ES-I3 (cell line): ENCODE measurements around the gene CCDC149.

Experiments
- H3K36me3 ChIP-seq: 2 replicates; pipeline ENCODE4 v1.6.1; 2013; ENCODE audit warnings: mild to moderate bottlenecking, low read length, control low read depth, moderate library complexity; ENCODE audit not compliant: insufficient read depth
- H3K4me1 ChIP-seq: 2 replicates; pipeline ENCODE4 v1.6.1; 2013; ENCODE audit warnings: mild to moderate bottlenecking, control low read depth, low read length; ENCODE audit not compliant: insufficient read depth
- H3K9ac ChIP-seq: 2 replicates; pipeline ENCODE4 v1.6.1; 2013; ENCODE audit warnings: low read depth, mild to moderate bottlenecking, low read length, moderate library complexity
- H3K9me3 ChIP-seq: 2 replicates; pipeline ENCODE4 v1.6.1; 2013; ENCODE audit warnings: mild to moderate bottlenecking, low read length, moderate library complexity; ENCODE audit not compliant: control insufficient read depth, insufficient read depth

Gene CCDC149

GRCh38 chr4:24881508-24882196, 31.2 kb downstream of the CCDC149 start:
- H3K9me3 ChIP-seq, result no peaks in the 10 kb centered on the region
- no peaks in the 10 kb centered on the region for H3K36me3 ChIP-seq
- no peak overlapping the region for H3K9ac ChIP-seq
- H3K4me1 ChIP-seq, result peaks cover 10% of the 10 kb centered on the region; the same call in 1 of the 2 replicates

- H3K36me3 ChIP-seq, result no peaks in the 10 kb centered on the region
- H3K9me3 ChIP-seq, result no peaks in the 10 kb centered on the region
- H3K4me1 ChIP-seq, result peaks cover 10% of the 10 kb centered on the region; the same call in 1 of the 2 replicates
- H3K9ac ChIP-seq, result no peak overlapping the region
These were observed 32.7 kb downstream of the CCDC149 start for GRCh38 chr4:24880186-24880585.

DNA sequence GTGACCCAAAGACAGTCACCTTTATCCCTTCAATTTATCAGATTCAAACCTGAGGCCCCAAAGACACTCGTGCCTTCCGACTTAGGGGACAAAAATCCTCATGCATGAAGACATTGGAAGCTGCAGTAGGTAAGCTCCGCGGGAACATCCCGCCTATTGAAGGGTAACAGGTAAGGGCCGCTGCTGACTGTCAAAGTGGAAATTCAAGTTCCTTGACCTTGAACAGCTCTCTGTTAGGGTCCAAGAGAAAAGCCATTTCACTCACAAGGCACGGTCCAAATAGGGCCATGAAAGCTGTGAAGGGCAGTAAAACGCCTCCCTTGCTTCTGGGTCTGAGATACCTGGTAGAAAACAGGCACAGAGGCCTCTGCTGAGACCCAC, 34.2 kb downstream of the CCDC149 start:
- H3K9ac ChIP-seq, result no peak overlapping the region
- H3K4me1 ChIP-seq, result peaks cover 10% of the 10 kb centered on the region; the same call in 1 of the 2 replicates
- H3K9me3 ChIP-seq, result no peaks in the 10 kb centered on the region
- H3K36me3 ChIP-seq, result no peaks in the 10 kb centered on the region

DNA sequence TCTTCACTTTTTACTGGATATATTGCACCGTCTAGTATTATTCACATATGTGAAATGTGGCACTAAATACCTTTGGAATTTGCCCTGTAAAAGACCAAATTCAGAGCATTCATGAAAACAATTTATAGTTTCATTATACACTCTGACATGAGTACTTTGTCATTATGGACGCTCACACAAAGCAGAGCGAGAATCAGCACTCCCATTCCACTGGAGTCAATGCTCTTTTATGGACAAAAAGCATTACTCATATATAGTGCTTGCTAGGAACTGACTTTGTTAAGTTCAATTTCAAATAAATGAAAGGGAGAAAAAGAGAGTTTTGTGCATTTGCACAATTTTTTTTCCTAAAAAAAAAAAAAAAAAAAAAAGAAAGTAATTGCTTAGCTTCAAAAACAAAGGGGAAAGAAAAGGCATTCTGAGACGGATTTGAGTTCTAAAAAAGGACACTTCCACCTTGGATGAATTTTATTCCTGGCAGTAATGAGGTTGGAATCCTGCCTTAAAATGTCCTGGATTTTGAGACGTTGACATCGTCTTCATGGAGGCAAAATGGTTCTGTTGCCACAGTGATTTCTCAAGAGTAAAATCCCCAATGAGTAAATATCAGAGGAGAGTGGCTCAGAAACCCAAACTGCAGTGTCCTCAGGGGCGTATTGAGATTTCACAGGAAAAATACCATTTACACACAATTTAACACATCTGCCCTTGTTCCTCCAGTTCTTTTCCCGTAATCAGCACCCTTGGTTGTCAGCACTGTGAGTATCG, 34.8 kb downstream of the CCDC149 start:
- Histone ChIP-seq H3K36me3 (no peaks in the 10 kb centered on the region), H3K9ac (no peak overlapping the region), H3K9me3 (no peaks in the 10 kb centered on the region), H3K4me1 (peaks cover 10% of the 10 kb centered on the region; the same call in 1 of the 2 replicates)

- H3K9ac ChIP-seq, result no peak overlapping the region
- H3K9me3 ChIP-seq, result no peaks in the 10 kb centered on the region
- no peaks in the 10 kb centered on the region for H3K36me3 ChIP-seq
- H3K4me1 ChIP-seq, result no peaks in the 10 kb centered on the region
These were observed 36.4 kb downstream of the CCDC149 start for GRCh38 chr4:24876431-24876830.

- Histone ChIP-seq H3K4me1 (peaks cover 17% of the 10 kb centered on the region; the same call in 1 of the 2 replicates), H3K9me3 (no peaks in the 10 kb centered on the region), H3K9ac (no peak overlapping the region), H3K36me3 (no peaks in the 10 kb centered on the region)
These were observed 40.1 kb downstream of the CCDC149 start for GRCh38 chr4:24872720-24873119.

DNA sequence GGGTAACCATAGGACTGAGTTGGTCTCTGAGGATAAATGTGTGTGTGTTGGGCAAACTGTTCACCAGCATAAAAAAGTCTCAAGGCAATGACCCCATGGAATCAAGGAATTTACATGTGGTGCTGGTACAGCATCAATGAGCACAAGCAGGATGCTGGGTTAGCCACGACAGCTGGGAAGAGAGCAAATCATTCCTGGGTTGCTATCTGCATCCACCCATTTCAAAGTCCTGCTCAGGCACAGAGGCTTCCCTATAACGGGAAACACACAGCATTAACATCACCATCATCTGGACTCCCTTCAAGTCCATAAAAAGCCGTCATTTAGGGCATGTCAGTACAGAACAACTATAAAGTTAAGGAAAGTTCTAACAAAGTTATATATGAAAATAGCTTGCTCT, 41.6 kb downstream of the CCDC149 start:
- Histone ChIP-seq H3K36me3 (no peaks in the 10 kb centered on the region), H3K9me3 (peaks cover 2% of the 10 kb centered on the region; the same call in 1 of the 2 replicates), H3K9ac (no peak overlapping the region), H3K4me1 (peaks cover 24% of the 10 kb centered on the region; the same call in 1 of the 2 replicates)

- Histone ChIP-seq H3K4me1 (peaks cover 24% of the 10 kb centered on the region; the same call in 1 of the 2 replicates), H3K9me3 (peaks cover 21% of the 10 kb centered on the region), H3K9ac (no peak overlapping the region), H3K36me3 (no peaks in the 10 kb centered on the region)
These were observed 45.0 kb downstream of the CCDC149 start for GRCh38 chr4:24867766-24868296.

- peaks cover 24% of the 10 kb centered on the region; the same call in 1 of the 2 replicates for H3K4me1 ChIP-seq
- no peak overlapping the region for H3K9ac ChIP-seq
- H3K9me3 ChIP-seq, result peaks cover 25% of the 10 kb centered on the region
- H3K36me3 ChIP-seq, result no peaks in the 10 kb centered on the region
These were observed 45.6 kb downstream of the CCDC149 start for GRCh38 chr4:24867251-24867650.

- Histone ChIP-seq H3K36me3 (no peaks in the 10 kb centered on the region), H3K9me3 (peaks cover 25% of the 10 kb centered on the region), H3K4me1 (peaks cover 24% of the 10 kb centered on the region; the same call in 1 of the 2 replicates), H3K9ac (no peak overlapping the region)
These were observed 47.4 kb downstream of the CCDC149 start for GRCh38 chr4:24865401-24865800.

- Histone ChIP-seq H3K36me3 (no peaks in the 10 kb centered on the region), H3K4me1 (peaks cover 18% of the 10 kb centered on the region; the same call in 1 of the 2 replicates), H3K9ac (no peak overlapping the region), H3K9me3 (peaks cover 25% of the 10 kb centered on the region)
These were observed 49.0 kb downstream of the CCDC149 start for GRCh38 chr4:24863799-24864198.

- Histone ChIP-seq H3K9me3 (peaks cover 25% of the 10 kb centered on the region), H3K4me1 (peaks cover 2% of the 10 kb centered on the region; the same call in 1 of the 2 replicates), H3K9ac (no peak overlapping the region), H3K36me3 (no peaks in the 10 kb centered on the region)
These were observed 50.6 kb downstream of the CCDC149 start for GRCh38 chr4:24862073-24862751.

DNA sequence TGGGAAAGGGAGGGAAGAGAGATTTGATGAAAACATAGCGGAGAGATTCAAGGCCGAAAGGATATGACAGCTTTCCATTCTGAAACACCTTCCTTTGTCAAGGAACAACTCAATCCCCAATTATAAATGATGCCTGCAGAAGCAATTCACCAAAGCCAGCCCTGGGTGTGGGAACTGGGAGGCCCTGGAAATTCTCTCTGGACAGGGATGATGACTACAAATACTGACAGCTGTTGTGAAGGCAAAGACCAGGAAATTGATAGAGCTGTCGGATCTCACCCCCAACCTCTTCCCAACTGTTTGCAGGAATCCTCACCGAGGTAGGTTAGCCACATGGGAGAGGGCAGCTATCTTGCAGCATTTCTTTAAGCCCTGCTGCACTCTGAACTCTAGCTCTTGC, 54.3 kb downstream of the CCDC149 start:
- Histone ChIP-seq H3K9ac (no peak overlapping the region), H3K36me3 (no peaks in the 10 kb centered on the region), H3K9me3 (peaks cover 3% of the 10 kb centered on the region; the same call in 1 of the 2 replicates), H3K4me1 (peaks cover 5% of the 10 kb centered on the region; the same call in 1 of the 2 replicates)

GRCh38 chr4:24858026-24858425, 54.8 kb downstream of the CCDC149 start:
- Histone ChIP-seq H3K4me1 (peaks cover 5% of the 10 kb centered on the region; the same call in 1 of the 2 replicates), H3K9me3 (peaks cover 3% of the 10 kb centered on the region; the same call in 1 of the 2 replicates), H3K36me3 (no peaks in the 10 kb centered on the region)

More at GRCh38 chr4:24858026-24858425, 54.8 kb downstream of the CCDC149 start:
- no peak overlapping the region for H3K9ac ChIP-seq
